Neural cell (in vitro differentiated cells): ENCODE measurements around the gene SETMAR. TPM values are rescaled to one million over a fixed set of nuclear protein-coding genes. Genes with fewer than 3 reads are reported as not detected.

Source experiments
- H2AFZ ChIP-seq: fragments of 200-600, 300-800 bp; sonication (generic), shearing (Covaris generic); 2 replicates; pipeline ENCODE4 v1.6.0; 2014; ENCODE audit warnings: low read depth, mild to moderate bottlenecking, antibody characterized with exemption, low read length, moderate library complexity
- H3F3A ChIP-seq: fragments of 200-600 bp; shearing (Covaris generic); 2 replicates; pipeline ENCODE4 v1.6.1; 2016; ENCODE audit warnings: mild to moderate bottlenecking, moderate library complexity, mixed read lengths, antibody characterized with exemption, low read length; ENCODE audit not compliant: insufficient read depth, poor library complexity, severe bottlenecking
- H3K27ac ChIP-seq: fragments of 200-600, 300-800 bp; sonication (generic), shearing (Covaris generic); 2 replicates; pipeline ENCODE4 v1.5.1; 2014; ENCODE audit warnings: mild to moderate bottlenecking, low read length, moderate library complexity
- H3K27me3 ChIP-seq: fragments of 300-800, 200-600 bp; sonication (generic), shearing (Covaris generic); 2 replicates; pipeline ENCODE4 v1.6.0; 2014; ENCODE audit warnings: mild to moderate bottlenecking, low read depth, low read length, moderate library complexity; ENCODE audit not compliant: insufficient read depth
- H3K36me3 ChIP-seq: fragments of 300-800, 200-600 bp; sonication (generic), shearing (Covaris generic); 2 replicates; pipeline ENCODE4 v1.5.1; 2014; ENCODE audit warnings: mild to moderate bottlenecking, antibody characterized with exemption, low read length, moderate library complexity; ENCODE audit not compliant: insufficient read depth
- H3K4me2 ChIP-seq: fragments of 300-800, 200-600 bp; sonication (generic), shearing (Covaris generic); 2 replicates; pipeline ENCODE4 v1.6.0; 2014; ENCODE audit warnings: mild to moderate bottlenecking, low read length
- H3K4me3 ChIP-seq: fragments of 300-800, 200-600 bp; sonication (generic), shearing (Covaris generic); 2 replicates; pipeline ENCODE4 v1.5.1; 2014; ENCODE audit warnings: mild to moderate bottlenecking, low read length, moderate library complexity
- H3K79me2 ChIP-seq: fragments of 200-600 bp; shearing (Covaris generic); replicated peaks from 2 replicates; pipeline ENCODE4 v1.6.0; 2014; ENCODE audit warnings: mild to moderate bottlenecking, low read length, moderate library complexity; ENCODE audit not compliant: insufficient read depth
- H3K9ac ChIP-seq: fragments of 300-800, 200-600 bp; sonication (generic), shearing (Covaris generic); 2 replicates; pipeline ENCODE4 v1.6.1; 2016; ENCODE audit warnings: mild to moderate bottlenecking, low read length, mixed read lengths
- H3K9me2 ChIP-seq: fragments of 200-600 bp; shearing (Covaris generic); 2 replicates; pipeline ENCODE4 v1.6.1; 2016; ENCODE audit warnings: mild to moderate bottlenecking, low read length, mixed read lengths; ENCODE audit not compliant: insufficient read depth
- H3K9me3 ChIP-seq: fragments of 200-600, 300-800 bp; sonication (generic), shearing (Covaris generic); 2 replicates; pipeline ENCODE4 v1.6.1; 2016; ENCODE audit warnings: mild to moderate bottlenecking, mixed run types, low read length, moderate library complexity, mixed read lengths
- H4K20me1 ChIP-seq: fragments of 200-600 bp; shearing (Covaris generic); 2 replicates; pipeline ENCODE4 v1.6.1; 2016; ENCODE audit warnings: mild to moderate bottlenecking, mixed run types; ENCODE audit not compliant: insufficient read depth
- CTCF ChIP-seq: fragments of 450-650 bp; IDR thresholded peaks from 2 replicates; pipeline ENCODE4 v1.5.1; 2014; ENCODE audit warnings: antibody characterized with exemption, mild to moderate bottlenecking, moderate library complexity; ENCODE audit not compliant: poor library complexity, severe bottlenecking
- EP300 ChIP-seq: fragments of 450-650 bp; conservative IDR thresholded peaks from 2 replicates; pipeline ENCODE4 v1.6.1; 2014; ENCODE audit warnings: antibody characterized with exemption, mild to moderate bottlenecking, moderate library complexity; ENCODE audit not compliant: poor library complexity, severe bottlenecking
- EZH2 ChIP-seq: fragments of 200-600, 300-800 bp; shearing (Covaris generic), sonication (generic); IDR thresholded peaks from 2 replicates; pipeline ENCODE4 v1.6.1; 2014; ENCODE audit warnings: antibody characterized with exemption, low read length, borderline replicate concordance, mild to moderate bottlenecking; ENCODE audit not compliant: insufficient read depth, poor library complexity, severe bottlenecking
- MXI1 ChIP-seq: fragments of 450-650 bp; conservative IDR thresholded peaks from 2 replicates; pipeline ENCODE4 v1.6.1; 2014; ENCODE audit warnings: antibody characterized with exemption, mild to moderate bottlenecking; ENCODE audit not compliant: poor library complexity, severe bottlenecking
- POLR2AphosphoS5 ChIP-seq: IDR thresholded peaks from 2 replicates; pipeline ENCODE4 v1.6.1; 2012
- RAD21 ChIP-seq: fragments of 450-650 bp; conservative IDR thresholded peaks from 2 replicates; pipeline ENCODE4 v1.6.1; 2014; ENCODE audit warnings: antibody characterized with exemption, mild to moderate bottlenecking, moderate library complexity
- REST ChIP-seq: IDR thresholded peaks from 2 replicates; pipeline ENCODE4 v1.6.1; 2012; ENCODE audit warnings: borderline replicate concordance
- SMC3 ChIP-seq: fragments of 450-650 bp; conservative IDR thresholded peaks from 2 replicates; pipeline ENCODE4 v1.6.1; 2014; ENCODE audit warnings: antibody characterized with exemption, mild to moderate bottlenecking, moderate library complexity; ENCODE audit not compliant: poor library complexity
- TAF1 ChIP-seq: IDR thresholded peaks from 2 replicates; pipeline ENCODE4 v1.6.1; 2012; ENCODE audit warnings: low read depth
- polyA plus RNA-seq: library from polyadenylated mRNA; depleted of rRNA; stranded (reverse); fragments of >200 nt; gene quantifications from 2 replicates; pipeline ENCODE4 v1.2.3, GENCODE V29; 2014

Gene SETMAR
- polyA plus RNA-seq, 1 donor from 2014 or later = 41.3 TPM

GRCh38 chr3:4314688-4315087, 11.5 kb downstream of the SETMAR start:
- Histone ChIP-seq H3K9me2 (no peaks in the 10 kb centered on the region), H3K36me3 (peaks cover 17% of the 10 kb centered on the region), H3K4me2 (no peak overlapping the region), H3K27me3 (no peaks in the 10 kb centered on the region), H4K20me1 (no peaks in the 10 kb centered on the region), H3K79me2 (no peaks in the 10 kb centered on the region), H2AFZ (no peak overlapping the region), H3F3A (no peaks in the 10 kb centered on the region), H3K4me3 (no peak overlapping the region), H3K27ac (no peak overlapping the region), H3K9me3 (peaks cover 5% of the 10 kb centered on the region), H3K9ac (no peak overlapping the region)
- TF ChIP-seq POLR2AphosphoS5 (no peak), REST (no peak), TAF1 (no peak), RAD21 (no peak), MXI1 (no peak), CTCF (no peak), SMC3 (no peak), EP300 (no peak), EZH2 (no peak)

GRCh38 chr3:4320096-4320911, 17.1 kb downstream of the SETMAR start:
- Histone ChIP-seq H3K79me2 (no peaks in the 10 kb centered on the region), H2AFZ (no peak overlapping the region), H3F3A (no peaks in the 10 kb centered on the region), H3K36me3 (peaks cover 9% of the 10 kb centered on the region), H3K9me2 (no peaks in the 10 kb centered on the region), H3K9me3 (peaks cover 5% of the 10 kb centered on the region), H3K4me3 (no peak overlapping the region), H3K4me2 (no peak overlapping the region), H3K9ac (no peak overlapping the region), H4K20me1 (no peaks in the 10 kb centered on the region), H3K27ac (no peak overlapping the region), H3K27me3 (no peaks in the 10 kb centered on the region)
- TF ChIP-seq POLR2AphosphoS5 (no peak), MXI1 (no peak), EP300 (no peak), REST (no peak), SMC3 (no peak), CTCF (no peak), EZH2 (no peak), RAD21 (no peak), TAF1 (no peak)
